GM21786 (cell line): ENCODE results near the gene CA12.
"Not testable (repeated sequence)": the region's sequence is repeated elsewhere in the genome, so short reads cannot be mapped to it uniquely, and the experiment has no call there.

Experiments
- ATAC-seq: cut with Tn5 transposase; IDR thresholded peaks from one replicate; pipeline ENCODE4 v1.9.1; 2021; ENCODE audit not compliant: unreplicated experiment

CA12 gene

GRCh38 chr15:63360170-63360569, 21.5 kb downstream of the CA12 start:
- no peak for ATAC-seq

- ATAC-seq: no peak
Observed at GRCh38 chr15:63358241-63359029, 23.2 kb downstream of the CA12 start.

- ATAC-seq: no peak
Observed at GRCh38 chr15:63357731-63358130, 23.9 kb downstream of the CA12 start.

- ATAC-seq: no peak
Observed at GRCh38 chr15:63357061-63357460, 24.6 kb downstream of the CA12 start.

GRCh38 chr15:63354821-63355650, 26.6 kb downstream of the CA12 start:
- ATAC-seq: no peak

- ATAC-seq: no peak
Observed at GRCh38 chr15:63353887-63354286, 27.8 kb downstream of the CA12 start.

- ATAC-seq: no peak
Observed at GRCh38 chr15:63353261-63353660, 28.4 kb downstream of the CA12 start.

GRCh38 chr15:63352808-63353207, 28.8 kb downstream of the CA12 start:
- ATAC-seq: no peak

GRCh38 chr15:63351170-63351569, 30.5 kb downstream of the CA12 start:
- no peak for ATAC-seq

GRCh38 chr15:63350178-63350621, 31.4 kb downstream of the CA12 start:
- no peak for ATAC-seq

GRCh38 chr15:63349621-63350020, 32.0 kb downstream of the CA12 start:
- ATAC-seq: no peak

- ATAC-seq: no peak
Observed at GRCh38 chr15:63349156-63349555, 32.5 kb downstream of the CA12 start.

GRCh38 chr15:63348392-63348791, 33.3 kb downstream of the CA12 start:
- ATAC-seq: no peak

- ATAC-seq: no peak
Observed at GRCh38 chr15:63347074-63347857, 34.4 kb downstream of the CA12 start.

GRCh38 chr15:63345391-63345752, 36.3 kb downstream of the CA12 start:
- no peak for ATAC-seq

- no peak for ATAC-seq
Observed at GRCh38 chr15:63344731-63345390, 36.8 kb downstream of the CA12 start.

GRCh38 chr15:63342996-63343562, 38.6 kb downstream of the CA12 start:
- ATAC-seq: not testable (repeated sequence)

GRCh38 chr15:63341898-63342297, 39.7 kb downstream of the CA12 start:
- no peak for ATAC-seq

- ATAC-seq: no peak
Observed at GRCh38 chr15:63340878-63341277, 40.8 kb downstream of the CA12 start.

- ATAC-seq: no peak
Observed at GRCh38 chr15:63340353-63340752, 41.3 kb downstream of the CA12 start.

- no peak for ATAC-seq
Observed at GRCh38 chr15:63339836-63340235, 41.8 kb downstream of the CA12 start.
